NCI-H82 treated with DMSO at 0.1 percent for 48 hours (cell line): ENCODE measurements around the gene DUSP5.
"Not testable (repeated sequence)": the region's sequence is repeated elsewhere in the genome, so short reads cannot be mapped to it uniquely, and the experiment has no call there.

Source experiments
- DNase-seq: peaks from one replicate; lab custom pipeline; 2025; ENCODE audit not compliant: unreplicated experiment; lab: John Stamatoyannopoulos, UW

Gene DUSP5

DNA sequence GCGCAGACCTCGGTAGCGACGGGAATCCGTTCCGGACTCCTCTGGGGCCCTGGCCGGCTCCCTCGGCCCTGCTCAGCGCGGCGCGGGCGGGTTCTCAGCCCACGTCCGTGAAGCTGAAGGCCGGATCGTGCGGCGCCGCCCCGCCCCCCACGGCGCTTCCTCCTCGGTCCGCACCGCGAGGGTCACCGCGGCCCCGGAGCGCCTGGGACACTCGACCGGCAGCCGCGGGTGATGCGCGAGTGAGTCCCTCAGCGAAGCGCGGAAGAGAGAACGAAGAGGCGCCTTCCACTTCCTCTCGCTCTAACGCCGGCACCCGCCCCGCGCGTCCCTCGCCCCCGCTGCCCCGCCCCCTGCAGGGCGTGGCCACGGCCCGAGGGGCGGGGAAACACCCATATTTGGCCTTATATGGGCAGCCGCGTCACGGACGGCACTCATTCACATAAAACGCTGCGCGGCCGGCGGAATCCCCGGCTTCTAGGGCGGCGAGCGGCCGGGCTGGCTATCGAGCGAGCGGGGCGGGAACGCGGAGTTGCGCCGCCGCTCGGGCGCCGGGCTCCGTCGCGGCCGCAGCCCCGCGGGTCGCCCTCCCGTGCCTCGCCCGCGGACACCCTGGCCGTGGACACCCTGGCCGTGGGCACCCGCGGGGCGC lies at the start of gene DUSP5:
DUSP5 (plus strand) TSS at position 470 of the 649 bp plus-strand sequence. CDS start 215 bp downstream, outside the sequence.
- DNase-seq: peak; percentile 54

- no peak for DNase-seq
Observed at GRCh38 chr10:110448682-110449418, 48.9 kb upstream of the DUSP5 start.

- no peak for DNase-seq
Observed at GRCh38 chr10:110455446-110455845, 42.3 kb upstream of the DUSP5 start.

- DNase-seq: no peak
Observed at GRCh38 chr10:110456046-110456445, 41.7 kb upstream of the DUSP5 start.

DNA sequence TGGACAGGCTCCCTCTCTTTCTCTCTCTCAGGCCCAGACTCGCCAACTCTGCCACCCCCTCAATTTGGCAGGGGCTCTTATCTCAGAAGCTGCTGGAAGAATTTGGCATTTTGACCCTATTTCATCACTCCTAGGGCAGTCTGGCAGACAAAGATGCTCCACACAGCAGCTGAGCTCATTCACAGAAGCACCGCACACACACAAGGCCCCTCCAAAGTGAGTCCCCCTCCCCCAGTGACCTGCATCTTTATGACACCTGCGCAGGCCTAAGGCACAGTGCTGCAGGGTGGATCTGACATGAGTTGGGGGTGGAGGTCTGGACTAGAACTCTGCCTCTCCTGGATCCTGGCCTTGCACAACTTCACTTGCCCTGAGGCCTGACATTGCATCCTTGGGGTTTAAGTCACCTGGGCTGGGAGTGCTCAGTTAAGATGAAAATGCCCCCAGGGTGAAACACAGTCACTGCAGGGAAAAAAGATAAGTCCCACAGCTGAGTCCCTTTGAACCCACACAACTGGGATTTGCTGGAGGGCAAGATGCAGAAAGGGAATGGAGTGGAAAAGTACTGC lies 41.1 kb upstream of the DUSP5 start:
- DNase-seq: no peak

GRCh38 chr10:110457851-110458250 lies 39.9 kb upstream of the DUSP5 start:
- no peak for DNase-seq

GRCh38 chr10:110458266-110458920 lies 39.3 kb upstream of the DUSP5 start:
- no peak for DNase-seq

DNA sequence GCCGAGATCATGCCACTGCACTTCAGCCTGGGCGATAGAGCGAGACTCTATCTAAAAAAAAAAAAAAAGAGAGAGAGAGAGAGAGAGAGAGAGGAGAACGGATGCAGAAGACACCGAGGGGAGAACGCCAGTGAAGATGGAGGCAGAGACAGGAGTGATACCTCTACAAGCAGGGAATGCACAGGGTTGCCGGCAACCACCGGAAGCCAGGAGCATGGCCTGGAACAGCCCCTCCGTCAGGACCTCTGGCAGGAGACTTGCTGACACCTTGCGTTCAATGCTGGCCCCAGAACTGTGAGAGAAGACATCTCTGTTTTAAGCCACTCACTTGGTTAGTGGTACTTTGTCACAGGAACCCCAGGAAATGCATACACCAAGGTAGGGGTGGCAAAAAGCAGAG lies 38.1 kb upstream of the DUSP5 start:
- DNase-seq: no peak

DNA sequence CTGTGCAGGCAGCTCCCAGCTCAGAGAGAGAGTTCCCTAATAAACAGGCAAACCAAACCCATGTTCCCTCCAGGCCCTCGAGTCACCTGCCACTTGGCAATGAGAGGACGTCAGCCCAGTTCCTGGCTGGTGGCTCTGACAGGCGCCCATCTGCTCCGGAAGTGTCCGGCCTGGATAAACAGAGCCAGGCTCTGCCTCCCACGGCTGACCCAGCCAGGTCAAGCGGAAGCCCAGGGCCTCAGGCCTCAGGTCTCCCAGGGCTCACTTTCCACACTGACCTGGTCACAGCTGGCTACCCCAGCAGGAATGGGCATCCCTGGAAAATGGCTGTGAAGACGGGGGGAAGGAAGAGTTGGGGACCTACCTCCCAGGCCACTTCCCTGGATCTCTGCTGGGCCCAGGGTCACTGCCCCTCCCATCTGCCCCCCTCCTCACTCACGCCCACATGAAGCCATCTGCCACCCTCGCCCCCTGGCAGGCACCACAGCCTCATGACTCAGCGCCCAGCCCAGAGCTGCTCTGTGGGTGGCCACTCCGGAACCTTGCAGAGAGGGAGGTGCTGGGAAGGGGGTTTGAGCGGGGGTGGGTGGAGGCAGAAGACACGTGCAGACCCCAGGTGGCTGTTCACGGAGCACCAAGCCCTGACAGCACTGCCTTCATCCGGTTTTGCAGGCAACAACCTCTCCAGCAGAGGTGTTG lies 37.4 kb upstream of the DUSP5 start:
- DNase-seq: no peak

- no peak for DNase-seq
Observed at GRCh38 chr10:110461088-110461487, 36.6 kb upstream of the DUSP5 start.

- no peak for DNase-seq
Observed at GRCh38 chr10:110461530-110461929, 36.2 kb upstream of the DUSP5 start.

DNA sequence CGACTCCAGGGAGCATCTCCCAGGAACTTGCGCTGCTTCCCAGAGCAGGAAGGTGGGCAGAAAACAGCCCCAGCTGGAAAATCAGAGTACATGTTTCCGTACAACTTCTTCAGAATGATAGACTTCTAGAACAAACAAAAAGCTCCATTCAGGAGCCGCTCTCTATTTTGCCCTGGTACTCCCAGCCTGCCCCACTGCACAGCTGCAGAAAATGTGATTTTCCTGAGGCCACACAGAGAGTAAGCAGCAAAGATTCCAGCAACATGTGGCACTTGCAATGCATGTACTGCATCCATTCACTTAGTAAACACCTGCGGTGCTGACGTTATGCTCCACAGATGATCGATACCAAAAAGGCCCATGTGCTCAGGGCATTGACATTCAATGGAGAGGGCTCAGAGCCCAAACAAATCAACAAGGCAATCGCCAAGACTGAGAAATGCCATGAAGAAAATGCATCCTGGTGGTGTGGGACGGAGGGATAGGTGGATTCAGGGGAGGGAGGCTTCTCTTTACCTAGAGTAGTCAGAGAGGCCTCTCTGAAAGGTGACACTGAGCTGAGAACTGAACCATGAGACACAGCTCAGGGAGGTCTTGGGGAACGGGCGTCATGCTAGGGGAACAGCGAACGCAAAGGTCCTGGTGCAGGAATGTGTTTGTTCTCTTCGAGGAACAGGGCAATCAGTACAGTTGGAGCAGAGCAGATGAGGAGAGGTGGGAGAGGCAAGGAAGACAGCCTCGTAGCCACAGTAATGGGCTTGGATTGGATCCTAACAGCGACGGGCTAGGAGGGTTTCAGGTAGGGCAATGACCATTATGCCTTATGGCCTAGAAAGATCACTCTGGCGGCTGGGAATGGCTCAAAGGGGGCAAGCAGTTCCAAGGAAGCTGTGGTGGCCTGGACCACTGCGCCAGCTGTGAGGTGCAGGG lies 35.3 kb upstream of the DUSP5 start:
- DNase-seq: no peak

DNA sequence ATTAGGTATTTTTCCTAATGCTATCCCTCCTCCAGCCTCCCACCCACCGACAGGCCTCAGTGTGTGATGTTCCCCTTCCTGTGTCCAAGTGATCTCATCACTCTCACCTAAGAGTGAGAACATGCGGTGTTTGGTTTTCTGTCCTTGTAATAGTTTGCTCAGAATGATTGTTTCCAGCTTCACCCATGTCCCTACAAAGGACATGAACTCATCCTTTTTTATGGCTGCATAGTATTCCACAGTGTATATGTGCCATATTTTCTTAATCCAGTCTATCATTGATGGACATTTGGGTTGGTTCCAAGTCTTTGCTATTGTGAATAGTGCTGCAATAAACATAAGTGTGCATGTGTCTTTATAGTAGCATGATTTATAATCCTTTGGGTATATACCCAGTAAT lies 29.4 kb upstream of the DUSP5 start:
- not testable (repeated sequence) for DNase-seq

GRCh38 chr10:110470541-110470940 lies 27.2 kb upstream of the DUSP5 start:
- not testable (repeated sequence) for DNase-seq

- DNase-seq: no peak
Observed at GRCh38 chr10:110471566-110472139, 26.1 kb upstream of the DUSP5 start.

- DNase-seq: no peak
Observed at GRCh38 chr10:110474017-110474416, 23.7 kb upstream of the DUSP5 start.

DNA sequence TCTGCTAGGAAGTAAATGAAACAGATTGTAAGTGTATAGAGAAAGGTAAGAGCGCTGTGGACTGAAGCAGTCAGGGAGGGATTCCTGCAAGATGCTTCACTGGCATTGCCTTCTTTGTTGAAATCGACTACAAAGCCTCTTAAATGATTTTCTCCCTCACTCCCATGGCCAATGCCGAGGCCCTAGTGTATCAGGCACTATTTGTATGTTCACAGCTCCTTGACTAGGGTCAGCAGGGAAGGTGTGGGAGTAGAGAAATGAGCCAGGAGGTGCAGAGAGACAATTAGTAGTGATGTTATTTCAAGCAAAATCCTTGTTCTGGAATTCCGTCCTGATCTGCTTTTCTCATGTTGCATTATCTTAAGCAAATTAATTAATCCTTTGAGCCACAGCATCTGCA lies 22.9 kb upstream of the DUSP5 start:
- DNase-seq: no peak

GRCh38 chr10:110475722-110476515 lies 21.8 kb upstream of the DUSP5 start:
- DNase-seq: no peak

- DNase-seq: no peak
Observed at GRCh38 chr10:110479710-110480109, 18.0 kb upstream of the DUSP5 start.
